Spleen (tissue), 11 donors: Measurements from ENCODE around the gene CEP19. TPM values are rescaled to one million over a fixed set of nuclear protein-coding genes. Genes with fewer than 3 reads are reported as not detected.

Experiments used
- DNase-seq: peaks from one replicate; pipeline ENCODE4 v3.0.0-alpha.2; 2020
- H3K27ac ChIP-seq, 8 donors: fragments of 200-600 bp; sonication (generic) in 7 of 8; 1 replicate in 4 of 8; 2 replicates in 4 of 8; pipeline versions ENCODE4 v1.5.0 to v1.8.0; 2016 to 2021; ENCODE audit warnings: inconsistent platforms in 4 of 8, mild to moderate bottlenecking in 4 of 8, moderate library complexity in 1 of 8
- H3K27me3 ChIP-seq, 7 donors: fragments of 200-600 bp; sonication (generic) in 6 of 7; replicated peaks in 1 of 7; 1 replicate in 4 of 7; 2 replicates in 3 of 7; pipeline versions ENCODE4 v1.5.0 to v1.8.0; 2016 to 2021; ENCODE audit warnings: inconsistent platforms in 3 of 7, mild to moderate bottlenecking in 1 of 7
- H3K36me3 ChIP-seq, 6 donors: fragments of 200-600 bp; sonication (generic) in 5 of 6; 1 replicate in 4 of 6; 2 replicates in 2 of 6; pipeline versions ENCODE4 v1.5.0 to v1.8.0; 2016 to 2021; ENCODE audit warnings: inconsistent platforms in 2 of 6
- H3K4me1 ChIP-seq, 6 donors: fragments of 200-600 bp; sonication (generic) in 5 of 6; 1 replicate in 3 of 6; 2 replicates in 3 of 6; pipeline versions ENCODE4 v1.5.0 to v1.8.0; 2016 to 2021; ENCODE audit warnings: inconsistent platforms in 3 of 6
- H3K4me3 ChIP-seq, 8 donors: fragments of 200-600 bp; sonication (generic) in 7 of 8; 1 replicate in 4 of 8; 2 replicates in 4 of 8; pipeline versions ENCODE4 v1.5.0 to v1.8.0; 2016 to 2021; ENCODE audit warnings: inconsistent platforms in 4 of 8, mild to moderate bottlenecking in 4 of 8, moderate library complexity in 2 of 8
- H3K9me3 ChIP-seq, 8 donors: fragments of 200-600 bp; sonication (generic) in 7 of 8; 1 replicate in 4 of 8; 2 replicates in 4 of 8; pipeline versions ENCODE4 v1.5.0 to v1.8.0; 2016 to 2021; ENCODE audit warnings: inconsistent platforms in 4 of 8
- POLR2A ChIP-seq, 3 donors: fragments of 450-650 bp; IDR thresholded peaks; one replicate each; pipeline ENCODE4 v1.5.1; 2017; ENCODE audit warnings: antibody characterized with exemption in 3 of 3, mild to moderate bottlenecking in 1 of 3
- POLR2AphosphoS5 ChIP-seq, 3 donors: sonication (generic); formaldehyde crosslinking; IDR thresholded peaks; one replicate each; pipeline ENCODE4 v1.5.1; 2017; ENCODE audit warnings: antibody characterized with exemption in 3 of 3
- WGBS, 5 donors: extraction: QIAGEN DNeasy Blood & Tissue Kit in 3 of 5; methylation state at CpG; one replicate each; pipeline versions ENCODE4 v1.1.5 to v1.1.7; 2013 to 2018; 5-methylcytosine and 5-hydroxymethylcytosine counted together
- intact Hi-C: fragments of 100-400 bp; cut with DNase I; formaldehyde crosslinking; loops from one replicate; pipeline ENCODE4 v1.15.0; 2023; ENCODE audit warnings: low total_unique reads
- polyA plus RNA-seq, 3 donors: library from polyadenylated mRNA; stranded (reverse); fragments of 200-250 nt; gene quantifications; one replicate each; pipeline ENCODE4 v1.2.1, GENCODE V29; 2013
- total RNA-seq, 7 donors: library from RNA; depleted of rRNA in 3 of 7; stranded (reverse); fragments of >200 nt in 3 of 7; fragmentation: NEBNext Ultra II Directional in 4 of 7; extraction: Animal tissue kit (Norgen Biotek cat#: 25700) in 4 of 7; gene quantifications; one replicate each; pipeline versions ENCODE4 v1.1.0 to v1.2.1, GENCODE V29; 2016 to 2021
- TF ChIP-seq, protein P1 (sequence below), 11 experiments: fragments of 200-600 bp in 7 of 11; fragments of 450-650 bp in 4 of 11; sonication (generic) in 4 of 11; IDR thresholded peaks in 8 of 11; conservative IDR thresholded peaks in 3 of 11; 1 replicate in 7 of 11; 2 replicates in 4 of 11; pipeline versions ENCODE4 v1.4.0 to v1.8.0; 2016 to 2021; ENCODE audit warnings: antibody characterized with exemption in 11 of 11, inconsistent platforms in 4 of 11, mild to moderate bottlenecking in 1 of 11
- donor health status: healthy with polysubstance abuse.
- donor health status: DM: no; HTN: no; CAD: no; lungs with moderate emphysema.
- donor health status: DM: no; HTN: no; CAD: no.
- donor health status: Bipolar disorder and iron deficiency.
- donor health status: healthy.
- donor health status: DM: no; HTN: no; CAD: no.
- donor health status: DM: yes; HTN: yes; CAD: no.

Gene CEP19
- total and polyA plus RNA-seq, 10 donors, result 0.68 to 6.4 (median 3.0) TPM

DNA sequence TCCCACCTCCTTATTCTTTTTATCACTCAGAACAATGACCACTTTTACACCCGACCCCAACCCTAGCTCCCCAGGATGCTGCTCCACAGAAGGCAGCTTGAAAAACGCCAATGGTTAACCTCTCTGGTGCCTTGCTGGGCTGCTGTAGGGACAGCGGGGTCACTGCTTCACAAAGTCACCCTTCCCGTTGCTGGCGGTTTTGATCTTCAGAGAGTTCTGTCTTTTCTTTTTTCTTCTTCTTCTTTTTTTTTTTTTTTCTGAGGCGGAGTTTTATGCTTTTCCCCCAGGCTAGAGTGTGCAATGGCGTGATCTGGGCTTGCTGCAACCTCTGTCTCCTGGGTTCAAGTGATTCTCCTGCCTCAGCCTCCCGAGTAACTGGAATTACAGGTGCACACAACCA is 20.7 kb downstream of the CEP19 start:
- Histone ChIP-seq H3K4me3 (peak overlapping the region in 1 of 8 donors; percentile 44), H3K4me1 (peaks cover 0 to 74% (median 21%) of the 10 kb centered on the region in 6 donors), H3K9me3 (no peaks in the 10 kb centered on the region), H3K36me3 (no peaks in the 10 kb centered on the region), H3K27me3 (no peaks in the 10 kb centered on the region), H3K27ac (peak overlapping the region in 6 of 8 donors; percentile 49 to 89 (median 66))
- intact Hi-C loops, result no loop called here
- TF ChIP-seq POLR2AphosphoS5 (IDR thresholded peaks at IDR 0.05), result no peak
- no peak for TF ChIP-seq POLR2A (IDR thresholded peaks at IDR 0.05)
- TF ChIP-seq, protein P1, sequence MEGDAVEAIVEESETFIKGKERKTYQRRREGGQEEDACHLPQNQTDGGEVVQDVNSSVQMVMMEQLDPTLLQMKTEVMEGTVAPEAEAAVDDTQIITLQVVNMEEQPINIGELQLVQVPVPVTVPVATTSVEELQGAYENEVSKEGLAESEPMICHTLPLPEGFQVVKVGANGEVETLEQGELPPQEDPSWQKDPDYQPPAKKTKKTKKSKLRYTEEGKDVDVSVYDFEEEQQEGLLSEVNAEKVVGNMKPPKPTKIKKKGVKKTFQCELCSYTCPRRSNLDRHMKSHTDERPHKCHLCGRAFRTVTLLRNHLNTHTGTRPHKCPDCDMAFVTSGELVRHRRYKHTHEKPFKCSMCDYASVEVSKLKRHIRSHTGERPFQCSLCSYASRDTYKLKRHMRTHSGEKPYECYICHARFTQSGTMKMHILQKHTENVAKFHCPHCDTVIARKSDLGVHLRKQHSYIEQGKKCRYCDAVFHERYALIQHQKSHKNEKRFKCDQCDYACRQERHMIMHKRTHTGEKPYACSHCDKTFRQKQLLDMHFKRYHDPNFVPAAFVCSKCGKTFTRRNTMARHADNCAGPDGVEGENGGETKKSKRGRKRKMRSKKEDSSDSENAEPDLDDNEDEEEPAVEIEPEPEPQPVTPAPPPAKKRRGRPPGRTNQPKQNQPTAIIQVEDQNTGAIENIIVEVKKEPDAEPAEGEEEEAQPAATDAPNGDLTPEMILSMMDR (IDR thresholded peaks at IDR 0.05 in 8 of 11, conservative IDR thresholded peaks at IDR 0.05 in 3 of 11), result no peak
- DNase-seq, result no peak
- WGBS, 5 donors, result 49 to 71% (median 61%) methylated on average over 8 of the region's 8 CpGs

DNA sequence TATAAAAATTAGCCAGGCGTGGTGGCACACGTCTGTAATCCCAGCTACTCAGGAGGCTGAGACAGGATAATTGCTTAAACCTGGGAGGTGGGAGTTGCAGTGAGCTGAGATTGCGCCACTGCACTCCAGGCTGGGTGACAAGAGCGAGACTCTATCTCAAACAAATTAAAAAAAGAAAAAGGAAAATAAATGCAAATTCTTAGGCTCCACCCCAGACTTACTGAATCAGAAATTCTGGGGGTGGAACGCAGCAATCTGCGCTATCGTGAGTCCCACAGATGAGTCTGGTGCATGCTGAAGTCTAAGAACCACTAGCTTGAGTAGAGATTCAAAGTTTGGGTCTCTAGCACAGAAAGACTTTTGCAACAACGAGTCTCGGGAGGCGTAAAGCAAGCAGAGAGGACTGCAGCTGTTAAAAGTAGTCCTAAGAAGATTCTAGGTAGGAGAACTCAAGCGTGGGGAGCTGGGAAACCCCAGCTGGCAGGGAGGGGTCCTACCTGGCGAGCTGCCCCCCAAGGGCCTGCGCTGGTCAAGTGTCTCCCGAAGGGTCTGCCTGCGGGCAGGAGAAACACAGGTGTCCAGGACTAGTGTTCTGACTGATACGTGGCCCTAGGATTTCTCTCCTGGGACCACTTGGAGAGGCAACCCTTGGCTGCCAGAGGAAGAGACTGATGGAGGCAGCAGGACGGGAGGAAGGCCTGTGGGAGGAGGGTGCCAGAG is 21.9 kb downstream of the CEP19 start:
- H3K4me1 ChIP-seq, result peaks cover 1 to 86% (median 26%) of the 10 kb centered on the region in 6 donors
- peak overlapping the region in 5 of 8 donors; percentile 49 to 89 (median 69) for H3K27ac ChIP-seq
- no peaks in the 10 kb centered on the region for H3K9me3 ChIP-seq
- intact Hi-C loops, result no loop called here
- peak overlapping the region in 1 of 8 donors; percentile 44 for H3K4me3 ChIP-seq
- no peaks in the 10 kb centered on the region for H3K36me3 ChIP-seq
- 70 to 93% (median 76%) methylated on average over 16 to 17 of the region's 17 CpGs for WGBS, 5 donors
- no peak for TF ChIP-seq POLR2A (IDR thresholded peaks at IDR 0.05)
- TF ChIP-seq, protein P1 (IDR thresholded peaks at IDR 0.05 in 8 of 11, conservative IDR thresholded peaks at IDR 0.05 in 3 of 11), result no peak
- TF ChIP-seq POLR2AphosphoS5 (IDR thresholded peaks at IDR 0.05), result no peak
- DNase-seq, result no peak
- no peaks in the 10 kb centered on the region for H3K27me3 ChIP-seq

DNA sequence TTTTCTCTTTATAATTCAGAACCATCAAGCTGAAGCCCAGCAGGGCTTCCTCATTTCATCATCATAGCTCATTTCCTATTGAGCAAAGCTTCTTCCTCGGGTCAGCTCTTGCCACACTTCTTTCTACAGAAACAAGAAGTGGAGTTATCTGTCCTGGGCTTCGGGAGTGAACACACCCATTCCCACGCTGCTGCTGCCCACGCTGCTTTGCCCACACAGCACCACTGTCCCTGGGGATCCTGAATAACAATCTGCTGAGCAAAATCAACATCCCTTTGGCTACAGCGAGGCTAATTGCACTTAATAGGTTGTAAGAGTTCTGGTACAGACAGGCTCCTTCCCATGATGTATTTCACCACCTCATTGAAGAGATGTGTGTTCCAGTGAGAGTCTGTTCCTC is 23.7 kb downstream of the CEP19 start:
- Histone ChIP-seq H3K27me3 (no peaks in the 10 kb centered on the region), H3K4me1 (peaks cover 0 to 84% (median 28%) of the 10 kb centered on the region in 6 donors), H3K36me3 (no peaks in the 10 kb centered on the region), H3K4me3 (peak overlapping the region in 1 of 8 donors; percentile 56), H3K27ac (peak overlapping the region in 7 of 8 donors; percentile 46 to 89 (median 78)), H3K9me3 (peaks cover 0 to 2% (median 1%) of the 10 kb centered on the region in 8 donors)
- 13 to 31% (median 23%) methylated on average over 4 to 5 of the region's 5 CpGs for WGBS, 5 donors
- no peak for TF ChIP-seq POLR2A (IDR thresholded peaks at IDR 0.05)
- TF ChIP-seq POLR2AphosphoS5 (IDR thresholded peaks at IDR 0.05), result peak in 2 of 3 donors; percentile 52 to 75
- TF ChIP-seq, protein P1 (IDR thresholded peaks at IDR 0.05 in 8 of 11, conservative IDR thresholded peaks at IDR 0.05 in 3 of 11), result peak in 1 of 11 experiments; percentile 31
- intact Hi-C loops, result no loop called here
- peak; percentile 84 for DNase-seq

DNA sequence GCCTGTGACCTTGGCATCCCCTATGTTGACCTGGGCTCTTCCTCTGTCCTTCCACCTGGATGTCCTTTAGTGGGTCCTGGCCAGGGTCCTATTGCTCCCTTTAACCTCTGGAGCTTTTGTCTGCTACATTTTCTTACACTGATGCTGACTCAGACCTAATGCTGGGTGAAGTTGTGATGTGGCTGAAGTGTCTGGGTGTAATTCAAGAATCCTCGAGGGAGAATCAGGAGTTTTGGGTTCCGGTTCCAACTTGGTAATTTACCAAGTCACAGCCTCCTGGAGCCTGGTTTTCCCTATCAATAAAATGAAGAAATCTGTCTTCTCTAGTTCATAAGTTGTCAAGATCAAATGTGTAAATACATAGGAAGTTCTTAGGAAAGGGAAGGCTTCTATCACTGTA is 25.6 kb downstream of the CEP19 start:
- intact Hi-C loops, result no loop called here

More for the DNA sequence above, 25.6 kb downstream of the CEP19 start:
- peaks cover 0 to 65% (median 28%) of the 10 kb centered on the region in 6 donors for H3K4me1 ChIP-seq
- no peak overlapping the region for H3K4me3 ChIP-seq
- WGBS, 5 donors, result 72 to 91% (median 86%) methylated on average over 2 of the region's 2 CpGs
- no peaks in the 10 kb centered on the region for H3K36me3 ChIP-seq
- peak overlapping the region in 2 of 8 donors; percentile 85 to 89 for H3K27ac ChIP-seq
- DNase-seq, result no peak
- no peaks in the 10 kb centered on the region for H3K27me3 ChIP-seq
- H3K9me3 ChIP-seq, result peaks cover 0 to 11% (median 5%) of the 10 kb centered on the region in 8 donors
- TF ChIP-seq, protein P1 (IDR thresholded peaks at IDR 0.05 in 8 of 11, conservative IDR thresholded peaks at IDR 0.05 in 3 of 11), result no peak
- no peak for TF ChIP-seq POLR2AphosphoS5 (IDR thresholded peaks at IDR 0.05)
- TF ChIP-seq POLR2A (IDR thresholded peaks at IDR 0.05), result no peak
